Measurements from ENCODE around the gene TMEM14B. TPM values are rescaled to one million over a fixed set of nuclear protein-coding genes. Genes with fewer than 3 reads are reported as not detected.

Gene TMEM14B
- total and polyA plus RNA-seq, 2 donors from 2014 or later = 82.5 to 147 TPM

DNA sequence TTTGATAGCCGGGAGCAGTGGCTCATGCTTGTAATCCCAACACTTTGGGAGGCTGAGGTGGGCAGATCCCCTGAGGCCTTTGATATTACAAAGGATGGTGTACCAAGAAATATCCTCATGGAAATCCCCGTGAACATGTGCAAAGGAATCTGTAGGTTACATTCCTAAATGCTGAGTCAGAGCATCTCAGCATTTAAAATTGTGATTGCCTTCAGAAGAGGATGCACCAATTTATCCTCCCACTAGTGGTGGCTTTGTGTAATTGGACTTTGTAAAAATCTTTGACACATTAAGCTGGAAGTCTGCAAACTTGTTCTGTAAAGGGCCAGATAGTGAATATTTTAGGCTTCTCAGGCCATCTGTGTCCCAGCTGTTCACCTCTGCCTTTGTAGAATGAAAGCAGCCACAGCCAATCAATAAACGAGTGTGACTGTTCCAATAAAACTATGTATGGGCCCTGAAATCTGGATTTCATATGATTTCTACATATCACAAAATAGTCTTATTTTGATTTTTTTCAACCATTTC is 11.8 kb downstream of the TMEM14B start:
- Histone ChIP-seq H3K36me3 (ENCODE audit: control insufficient read depth in 2 of 3, insufficient read depth in 3 of 3, low read length in 3 of 3) (peaks cover 0 to 16% (median 5%) of the 10 kb centered on the region in 3 donors), H3K4me3 (ENCODE audit: low read length in 3 of 3) (no peak overlapping the region), H3K27ac (ENCODE audit: low read depth in 2 of 2, low read length in 2 of 2) (no peak overlapping the region), H3K9ac (ENCODE audit: low read length in 3 of 3) (no peak overlapping the region), H3K9me3 (ENCODE audit: control insufficient read depth in 2 of 3, insufficient read depth in 1 of 3, low read length in 3 of 3) (no peaks in the 10 kb centered on the region), H3K27me3 (ENCODE audit: control insufficient read depth, insufficient read depth, low read length) (no peaks in the 10 kb centered on the region), H3K4me1 (ENCODE audit: control insufficient read depth in 2 of 3, insufficient read depth in 2 of 3, low read depth in 1 of 3, low read length in 3 of 3) (no peaks in the 10 kb centered on the region)
- DNase-seq (peak in 2 of 5 donors; percentile 26 to 56), FAIRE-seq (no peak)
- intact Hi-C loops (cut with DNase I) = no loop called here
- TF ChIP-seq, protein P1, sequence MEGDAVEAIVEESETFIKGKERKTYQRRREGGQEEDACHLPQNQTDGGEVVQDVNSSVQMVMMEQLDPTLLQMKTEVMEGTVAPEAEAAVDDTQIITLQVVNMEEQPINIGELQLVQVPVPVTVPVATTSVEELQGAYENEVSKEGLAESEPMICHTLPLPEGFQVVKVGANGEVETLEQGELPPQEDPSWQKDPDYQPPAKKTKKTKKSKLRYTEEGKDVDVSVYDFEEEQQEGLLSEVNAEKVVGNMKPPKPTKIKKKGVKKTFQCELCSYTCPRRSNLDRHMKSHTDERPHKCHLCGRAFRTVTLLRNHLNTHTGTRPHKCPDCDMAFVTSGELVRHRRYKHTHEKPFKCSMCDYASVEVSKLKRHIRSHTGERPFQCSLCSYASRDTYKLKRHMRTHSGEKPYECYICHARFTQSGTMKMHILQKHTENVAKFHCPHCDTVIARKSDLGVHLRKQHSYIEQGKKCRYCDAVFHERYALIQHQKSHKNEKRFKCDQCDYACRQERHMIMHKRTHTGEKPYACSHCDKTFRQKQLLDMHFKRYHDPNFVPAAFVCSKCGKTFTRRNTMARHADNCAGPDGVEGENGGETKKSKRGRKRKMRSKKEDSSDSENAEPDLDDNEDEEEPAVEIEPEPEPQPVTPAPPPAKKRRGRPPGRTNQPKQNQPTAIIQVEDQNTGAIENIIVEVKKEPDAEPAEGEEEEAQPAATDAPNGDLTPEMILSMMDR (IDR thresholded peaks at IDR 0.05; ENCODE audit: borderline replicate concordance, extremely low read depth, insufficient read depth) = peak; percentile 34

DNA sequence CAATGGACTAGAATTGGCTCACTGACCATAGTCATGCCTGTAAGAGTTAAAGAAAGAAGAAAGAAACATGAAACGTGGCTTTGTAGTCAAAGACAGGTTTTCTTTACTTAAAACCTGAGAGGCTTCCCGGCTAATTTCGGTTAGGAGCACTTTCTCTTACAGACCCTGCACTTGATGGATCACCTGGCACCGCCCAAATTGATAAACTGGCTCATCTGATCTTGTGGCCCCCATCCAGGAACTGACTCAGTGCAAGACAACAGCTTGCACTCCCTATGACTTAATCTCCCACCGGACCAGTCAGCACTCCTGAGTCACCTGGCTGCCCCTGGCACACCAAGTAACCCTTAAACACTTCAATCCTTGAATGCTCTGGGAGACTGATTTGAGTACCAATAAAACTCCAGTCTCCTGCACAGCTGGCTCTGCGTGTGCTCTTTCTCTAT is 12.3 kb downstream of the TMEM14B start:
- Histone ChIP-seq H3K9ac (ENCODE audit: low read length in 3 of 3) (no peak overlapping the region), H3K27me3 (ENCODE audit: control insufficient read depth, insufficient read depth, low read length) (no peaks in the 10 kb centered on the region), H3K9me3 (ENCODE audit: control insufficient read depth in 2 of 3, insufficient read depth in 1 of 3, low read length in 3 of 3) (no peaks in the 10 kb centered on the region), H3K36me3 (ENCODE audit: control insufficient read depth in 2 of 3, insufficient read depth in 3 of 3, low read length in 3 of 3) (peaks cover 0 to 11% (median 3%) of the 10 kb centered on the region in 3 donors), H3K27ac (ENCODE audit: low read depth in 2 of 2, low read length in 2 of 2) (no peak overlapping the region), H3K4me3 (ENCODE audit: low read length in 3 of 3) (no peak overlapping the region), H3K4me1 (ENCODE audit: control insufficient read depth in 2 of 3, insufficient read depth in 2 of 3, low read depth in 1 of 3, low read length in 3 of 3) (no peaks in the 10 kb centered on the region)
- intact Hi-C loops (cut with DNase I) = no loop called here
- TF ChIP-seq, protein P1 (IDR thresholded peaks at IDR 0.05; ENCODE audit: borderline replicate concordance, extremely low read depth, insufficient read depth) = no peak
- no peak for DNase-seq
- FAIRE-seq = no peak

DNA sequence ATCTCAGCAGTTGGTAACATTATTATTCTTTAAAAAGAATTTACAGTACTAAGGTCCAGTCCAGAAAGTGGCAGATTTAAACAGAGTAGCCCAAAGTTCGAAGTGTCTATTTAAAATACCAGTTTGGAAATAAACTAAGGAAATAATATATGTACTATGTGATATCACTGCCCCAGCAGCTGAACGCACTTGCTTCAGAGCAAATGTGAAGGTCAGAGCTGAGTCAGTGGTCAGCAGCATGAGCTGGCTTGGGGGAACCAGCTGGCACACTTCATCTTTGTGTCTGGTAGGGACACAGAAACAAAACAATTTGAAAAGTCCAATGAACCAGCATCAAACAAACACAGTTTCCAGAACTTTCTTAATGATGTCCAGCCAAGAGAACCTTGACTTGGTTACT is 15.4 kb downstream of the TMEM14B start:
- FAIRE-seq (no peak), DNase-seq (peak in 1 of 5 donors; percentile 6)
- H3K27me3 ChIP-seq (ENCODE audit: control insufficient read depth, insufficient read depth, low read length) = no peaks in the 10 kb centered on the region
- H3K36me3 ChIP-seq (ENCODE audit: control insufficient read depth in 2 of 3, insufficient read depth in 3 of 3, low read length in 3 of 3) = no peaks in the 10 kb centered on the region
- no peak overlapping the region for H3K27ac ChIP-seq (ENCODE audit: low read depth in 2 of 2, low read length in 2 of 2)
- H3K9ac ChIP-seq (ENCODE audit: low read length in 3 of 3) = no peak overlapping the region
- no peaks in the 10 kb centered on the region for H3K9me3 ChIP-seq (ENCODE audit: control insufficient read depth in 2 of 3, insufficient read depth in 1 of 3, low read length in 3 of 3)
- H3K4me1 ChIP-seq (ENCODE audit: control insufficient read depth in 2 of 3, insufficient read depth in 2 of 3, low read depth in 1 of 3, low read length in 3 of 3) = no peaks in the 10 kb centered on the region
- TF ChIP-seq, protein P1 (IDR thresholded peaks at IDR 0.05; ENCODE audit: borderline replicate concordance, extremely low read depth, insufficient read depth) = no peak
- intact Hi-C loops (cut with DNase I) = no loop called here
- no peak overlapping the region for H3K4me3 ChIP-seq (ENCODE audit: low read length in 3 of 3)

DNA sequence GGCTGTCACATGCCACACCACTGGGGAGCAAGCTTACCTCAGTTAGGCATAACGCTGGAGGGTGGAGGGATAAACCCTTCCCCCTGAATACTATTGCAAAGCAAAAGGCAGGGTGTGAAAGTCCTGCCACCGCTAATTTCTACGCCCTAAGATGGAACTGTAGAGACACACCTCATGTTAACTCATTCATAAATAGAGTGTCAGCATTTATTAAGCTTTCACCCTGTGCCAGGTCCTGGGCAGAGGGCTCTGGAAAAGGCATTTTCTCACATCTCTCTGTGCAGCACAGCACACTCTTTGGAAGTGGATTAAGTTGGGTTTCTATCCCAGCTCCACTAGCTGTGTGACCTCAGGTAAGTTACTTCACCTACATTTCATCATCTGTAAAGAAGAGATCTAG is 21.8 kb downstream of the TMEM14B start:
- Histone ChIP-seq H3K36me3 (ENCODE audit: control insufficient read depth in 2 of 3, insufficient read depth in 3 of 3, low read length in 3 of 3) (peaks cover 0 to 6% (median 0%) of the 10 kb centered on the region in 3 donors), H3K9ac (ENCODE audit: low read length in 3 of 3) (no peak overlapping the region)

More for the DNA sequence above, 21.8 kb downstream of the TMEM14B start:
- Histone ChIP-seq H3K4me1 (ENCODE audit: control insufficient read depth in 2 of 3, insufficient read depth in 2 of 3, low read depth in 1 of 3, low read length in 3 of 3) (no peaks in the 10 kb centered on the region), H3K27ac (ENCODE audit: low read depth in 2 of 2, low read length in 2 of 2) (no peak overlapping the region), H3K27me3 (ENCODE audit: control insufficient read depth, insufficient read depth, low read length) (no peaks in the 10 kb centered on the region), H3K9me3 (ENCODE audit: control insufficient read depth in 2 of 3, insufficient read depth in 1 of 3, low read length in 3 of 3) (no peaks in the 10 kb centered on the region), H3K4me3 (ENCODE audit: low read length in 3 of 3) (no peak overlapping the region)
- TF ChIP-seq, protein P1 (IDR thresholded peaks at IDR 0.05; ENCODE audit: borderline replicate concordance, extremely low read depth, insufficient read depth) = no peak
- intact Hi-C loops (cut with DNase I) = no loop called here
- DNase-seq = no peak
- no peak for FAIRE-seq

Measured in kidney (tissue), 14 donors.